NOMO-1 (cell line): ENCODE results near the gene TRAFD1.

Experiments
- DNase-seq, 2 experiments: peaks; one replicate each; lab custom pipeline; 2025; ENCODE audit not compliant: unreplicated experiment in 2 of 2; lab: John Stamatoyannopoulos, UW

Gene TRAFD1

GRCh38 chr12:112198120-112198733 lies 72.9 kb downstream of the TRAFD1 start:
- peak in 1 of 2 experiments; percentile 22 for DNase-seq

- no peak for DNase-seq
Measured at GRCh38 chr12:112199136-112199535, 73.8 kb downstream of the TRAFD1 start.
